Esophagus squamous epithelium (tissue), 4 donors: ENCODE results near the gene LSG1.

Experiments
- CTCF ChIP-seq, 6 experiments: fragments of 450-650 bp in 4 of 6; fragments of 200-600 bp in 2 of 6; sonication (generic) in 2 of 6; IDR thresholded peaks; one replicate each; pipeline ENCODE4 v1.5.1; 2016 to 2019; ENCODE audit warnings: antibody characterized with exemption in 6 of 6, mild to moderate bottlenecking in 4 of 6, moderate library complexity in 4 of 6
- POLR2A ChIP-seq, 4 donors: fragments of 450-650 bp; IDR thresholded peaks; one replicate each; pipeline ENCODE4 v1.6.1; 2017; ENCODE audit warnings: antibody characterized with exemption in 4 of 4, mild to moderate bottlenecking in 4 of 4, moderate library complexity in 3 of 4

GRCh38 chr3:194607592-194608389, 64.2 kb downstream of the LSG1 start:
- TF ChIP-seq CTCF (IDR thresholded peaks at IDR 0.05), result no peak
- no peak for TF ChIP-seq POLR2A (IDR thresholded peaks at IDR 0.05)
